ENCODE measurements around the gene ANAPC15. TPM values are rescaled to one million over a fixed set of nuclear protein-coding genes. Genes with fewer than 3 reads are reported as not detected.

The ANAPC15 gene
- total and polyA plus RNA-seq, 2 of the 13 experiments (the other 11 are each of a cell fraction or from before 2014, with no cell fraction given): 18.8 to 25.7 TPM

- TF ChIP-seq PITX1 (CRISPR knock-in tag; IDR thresholded peaks at IDR 0.05) (no peak), TCF7 (IDR thresholded peaks at IDR 0.05; ENCODE audit: low read depth) (no peak), SMYD3 (CRISPR knock-in tag; IDR thresholded peaks at IDR 0.05) (peak; percentile 65; the same call in 1 of the 2 replicates), ZNF264 (CRISPR knock-in tag; IDR thresholded peaks at IDR 0.05) (no peak), HMGXB4 (CRISPR knock-in tag; IDR thresholded peaks at IDR 0.05; ENCODE audit: borderline replicate concordance in 1 of 2, low read depth in 1 of 2) (no peak), HDAC1 (CRISPR knock-in tag; IDR thresholded peaks at IDR 0.05) (no peak), ZNF431 (CRISPR knock-in tag; IDR thresholded peaks at IDR 0.05; ENCODE audit: borderline replicate concordance, low read depth) (no peak), FOXA3 (CRISPR knock-in tag; IDR thresholded peaks at IDR 0.05) (no peak), NFIB (CRISPR knock-in tag; IDR thresholded peaks at IDR 0.05; ENCODE audit: borderline replicate concordance) (no peak), MED8 (CRISPR knock-in tag; IDR thresholded peaks at IDR 0.05; ENCODE audit: insufficient replicate concordance) (no peak), ZNF329 (CRISPR knock-in tag; IDR thresholded peaks at IDR 0.05; ENCODE audit: low read depth) (no peak), ZUFSP (CRISPR knock-in tag; IDR thresholded peaks at IDR 0.05; ENCODE audit: borderline replicate concordance) (no peak), KDM5B (CRISPR knock-in tag; IDR thresholded peaks at IDR 0.05; ENCODE audit: borderline replicate concordance) (no peak), GABPB1 (CRISPR knock-in tag; IDR thresholded peaks at IDR 0.05) (no peak), GZF1 (CRISPR knock-in tag; IDR thresholded peaks at IDR 0.05) (no peak), ZSCAN5A (CRISPR knock-in tag; IDR thresholded peaks at IDR 0.05; ENCODE audit: borderline replicate concordance) (no peak), ZFP62 (CRISPR knock-in tag; IDR thresholded peaks at IDR 0.05) (no peak), ZNF792 (CRISPR knock-in tag; IDR thresholded peaks at IDR 0.05) (no peak), NONO (IDR thresholded peaks at IDR 0.05) (no peak), NONO (CRISPR knock-in tag; conservative IDR thresholded peaks at IDR 0.05) (0 out of 2 replicates have a peak, but pooled peaks have one; percentile 12)
- TF ChIP-seq, protein P1, sequence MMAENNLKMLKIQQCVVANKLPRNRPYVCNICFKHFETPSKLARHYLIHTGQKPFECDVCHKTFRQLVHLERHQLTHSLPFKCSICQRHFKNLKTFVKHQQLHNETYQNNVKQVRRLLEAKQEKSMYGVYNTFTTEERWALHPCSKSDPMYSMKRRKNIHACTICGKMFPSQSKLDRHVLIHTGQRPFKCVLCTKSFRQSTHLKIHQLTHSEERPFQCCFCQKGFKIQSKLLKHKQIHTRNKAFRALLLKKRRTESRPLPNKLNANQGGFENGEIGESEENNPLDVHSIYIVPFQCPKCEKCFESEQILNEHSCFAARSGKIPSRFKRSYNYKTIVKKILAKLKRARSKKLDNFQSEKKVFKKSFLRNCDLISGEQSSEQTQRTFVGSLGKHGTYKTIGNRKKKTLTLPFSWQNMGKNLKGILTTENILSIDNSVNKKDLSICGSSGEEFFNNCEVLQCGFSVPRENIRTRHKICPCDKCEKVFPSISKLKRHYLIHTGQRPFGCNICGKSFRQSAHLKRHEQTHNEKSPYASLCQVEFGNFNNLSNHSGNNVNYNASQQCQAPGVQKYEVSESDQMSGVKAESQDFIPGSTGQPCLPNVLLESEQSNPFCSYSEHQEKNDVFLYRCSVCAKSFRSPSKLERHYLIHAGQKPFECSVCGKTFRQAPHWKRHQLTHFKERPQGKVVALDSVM (CRISPR knock-in tag; IDR thresholded peaks at IDR 0.05): no peak
- TF ChIP-seq, protein P2, sequence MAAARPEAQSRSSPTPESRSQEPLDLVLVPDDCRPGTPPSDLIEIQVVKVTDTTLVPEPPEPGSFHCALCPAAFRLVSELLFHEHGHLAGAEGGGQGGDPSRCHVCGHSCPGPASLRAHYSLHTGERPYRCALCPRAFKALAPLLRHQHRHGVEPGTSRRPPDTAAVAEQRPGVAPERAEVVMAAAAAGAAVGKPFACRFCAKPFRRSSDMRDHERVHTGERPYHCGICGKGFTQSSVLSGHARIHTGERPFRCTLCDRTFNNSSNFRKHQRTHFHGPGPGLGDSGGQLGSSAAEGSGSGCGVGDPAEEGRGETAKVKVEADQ (CRISPR knock-in tag; IDR thresholded peaks at IDR 0.05; ENCODE audit: borderline replicate concordance): no peak
These were observed 698 bp upstream of the ANAPC15 start (continued) for GRCh38 chr11:72112978-72113808.
